Progenitor cell of endocrine pancreas (in vitro differentiated cells): ENCODE data around the gene FCGR3A. TPM values are rescaled to one million over a fixed set of nuclear protein-coding genes. Genes with fewer than 3 reads are reported as not detected.

Source experiments
- DNase-seq: peaks from one replicate; pipeline ENCODE4 v3.0.0; 2021; ENCODE audit warnings: low spot score; ENCODE audit not compliant: unreplicated experiment
- H3K27ac Mint-ChIP-seq: 2 replicates; pipeline ENCODE4 v1.8.0; 2021; ENCODE audit warnings: mild to moderate bottlenecking, moderate library complexity, mixed read lengths
- H3K27me3 Mint-ChIP-seq: 2 replicates; pipeline ENCODE4 v1.8.0; 2021; ENCODE audit warnings: mixed read lengths
- H3K36me3 Mint-ChIP-seq: 2 replicates; pipeline ENCODE4 v1.8.0; 2022; ENCODE audit warnings: mixed read lengths; ENCODE audit not compliant: insufficient read depth
- H3K4me1 Mint-ChIP-seq: 2 replicates; pipeline ENCODE4 v1.8.0; 2021; ENCODE audit warnings: low read depth, mixed read lengths
- H3K4me3 Mint-ChIP-seq: 2 replicates; pipeline ENCODE4 v1.8.0; 2021; ENCODE audit warnings: low read depth, mild to moderate bottlenecking, moderate library complexity, mixed read lengths
- H3K9me3 Mint-ChIP-seq: 2 replicates; pipeline ENCODE4 v1.8.0; 2021; ENCODE audit warnings: low read depth, mixed read lengths
- total RNA-seq: library from RNA; stranded (reverse); gene quantifications from 2 replicates; pipeline ENCODE4 v1.2.1, GENCODE V29; 2021
- TF ChIP-seq, protein P1 (sequence below): fragments of 200-600 bp; sonication (generic); IDR thresholded peaks from one replicate; pipeline ENCODE4 v1.5.0; 2021; ENCODE audit warnings: antibody characterized with exemption, mild to moderate bottlenecking; ENCODE audit not compliant: unreplicated experiment

Gene FCGR3A
- total RNA-seq, 1 donor from 2014 or later = not detected

DNA sequence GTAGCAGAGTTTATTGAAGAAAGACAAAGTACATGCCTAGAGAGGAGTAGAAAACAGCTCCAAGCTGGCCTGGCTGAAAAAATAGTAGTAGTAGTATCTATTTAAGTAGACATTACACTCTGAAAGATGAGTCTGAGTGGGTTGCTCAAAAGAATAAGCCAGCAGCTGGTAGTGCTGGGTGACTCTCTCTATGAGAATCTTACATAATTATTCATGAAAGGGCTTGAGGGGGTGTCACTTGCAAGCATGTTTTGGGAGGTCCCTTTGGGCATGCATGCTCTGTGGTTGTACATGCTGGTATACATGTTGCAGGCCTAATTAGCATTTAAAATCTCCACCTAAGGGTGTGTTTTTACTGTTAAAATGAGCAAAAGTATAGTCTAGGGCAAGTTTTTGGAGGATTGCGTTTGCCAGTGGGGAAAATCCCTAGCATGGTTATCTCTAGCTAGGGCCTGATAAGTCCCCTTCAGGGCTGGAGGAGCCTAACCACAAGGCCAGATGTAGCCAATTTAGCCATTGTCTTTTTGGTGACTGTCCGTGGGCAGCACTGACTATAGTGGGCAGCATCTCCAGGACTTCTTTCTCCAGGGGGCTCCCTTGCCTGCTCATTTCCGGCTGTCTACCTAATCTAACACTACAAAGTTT is 55.4 kb downstream of the FCGR3A start:
- TF ChIP-seq, protein P1, sequence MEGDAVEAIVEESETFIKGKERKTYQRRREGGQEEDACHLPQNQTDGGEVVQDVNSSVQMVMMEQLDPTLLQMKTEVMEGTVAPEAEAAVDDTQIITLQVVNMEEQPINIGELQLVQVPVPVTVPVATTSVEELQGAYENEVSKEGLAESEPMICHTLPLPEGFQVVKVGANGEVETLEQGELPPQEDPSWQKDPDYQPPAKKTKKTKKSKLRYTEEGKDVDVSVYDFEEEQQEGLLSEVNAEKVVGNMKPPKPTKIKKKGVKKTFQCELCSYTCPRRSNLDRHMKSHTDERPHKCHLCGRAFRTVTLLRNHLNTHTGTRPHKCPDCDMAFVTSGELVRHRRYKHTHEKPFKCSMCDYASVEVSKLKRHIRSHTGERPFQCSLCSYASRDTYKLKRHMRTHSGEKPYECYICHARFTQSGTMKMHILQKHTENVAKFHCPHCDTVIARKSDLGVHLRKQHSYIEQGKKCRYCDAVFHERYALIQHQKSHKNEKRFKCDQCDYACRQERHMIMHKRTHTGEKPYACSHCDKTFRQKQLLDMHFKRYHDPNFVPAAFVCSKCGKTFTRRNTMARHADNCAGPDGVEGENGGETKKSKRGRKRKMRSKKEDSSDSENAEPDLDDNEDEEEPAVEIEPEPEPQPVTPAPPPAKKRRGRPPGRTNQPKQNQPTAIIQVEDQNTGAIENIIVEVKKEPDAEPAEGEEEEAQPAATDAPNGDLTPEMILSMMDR = no peak
- no peaks in the 10 kb centered on the region for H3K9me3 Mint-ChIP-seq
- no peak for DNase-seq

GRCh38 chr1:161492827-161493226 is 56.8 kb downstream of the FCGR3A start:
- Mint-ChIP-seq H3K27me3 (peaks cover 50% of the 10 kb centered on the region), H3K27ac (peak overlapping the region; percentile 54), H3K4me3 (no peak overlapping the region), H3K9me3 (no peaks in the 10 kb centered on the region), H3K4me1 (peaks cover 4% of the 10 kb centered on the region), H3K36me3 (no peaks in the 10 kb centered on the region)
- no peak for DNase-seq
- TF ChIP-seq, protein P1 = no peak

More for the DNA sequence above, 55.4 kb downstream of the FCGR3A start:
- no peaks in the 10 kb centered on the region for H3K36me3 Mint-ChIP-seq
- peaks cover 46% of the 10 kb centered on the region for H3K27me3 Mint-ChIP-seq
- H3K4me3 Mint-ChIP-seq = no peak overlapping the region
- H3K27ac Mint-ChIP-seq = no peak overlapping the region
- peaks cover 4% of the 10 kb centered on the region for H3K4me1 Mint-ChIP-seq

Other genes starting within 250 kb of the FCGR3A start
- gene MPZ, start 239.8 kb downstream of the FCGR3A start, total RNA-seq = 4.4 and 4.5 TPM in 2 replicates
- gene SDHC, start 235.4 kb downstream of the FCGR3A start, total RNA-seq = 167 and 190 TPM in 2 replicates
- gene CFAP126, start 181.9 kb downstream of the FCGR3A start, total RNA-seq = 0.65 and 1.4 TPM in 2 replicates
- gene FCGR2A, start 44.4 kb downstream of the FCGR3A start, total RNA-seq = 0.40 TPM in 1 of 2 replicates, not detected in the other
- 0.16 TPM in 1 of 2 replicates, not detected in the other for gene HSPA6, start 25.3 kb downstream of the FCGR3A start, total RNA-seq
- not detected in 2 replicates for gene FCGR3B, start 81.4 kb upstream of the FCGR3A start, total RNA-seq
- gene FCGR2B, start 113.3 kb upstream of the FCGR3A start, total RNA-seq = 0.36 and 0.55 TPM in 2 replicates
- not detected in 2 replicates for gene FCRLA, start 157.4 kb upstream of the FCGR3A start, total RNA-seq
- 0.14 and 0.33 TPM in 2 replicates for gene FCRLB, start 171.7 kb upstream of the FCGR3A start, total RNA-seq
- gene DUSP12, start 200.0 kb upstream of the FCGR3A start, total RNA-seq = 29.8 and 31.0 TPM in 2 replicates
- gene ATF6, start 216.5 kb upstream of the FCGR3A start, total RNA-seq = 20.4 and 21.0 TPM in 2 replicates